Stomach (tissue), 9 donors: ENCODE measurements around the gene ZBTB43. TPM values are rescaled to one million over a fixed set of nuclear protein-coding genes. Genes with fewer than 3 reads are reported as not detected.
"Not testable (repeated sequence)": the region's sequence is repeated elsewhere in the genome, so short reads cannot be mapped to it uniquely, and the experiment has no call there.

Experiments used
- DNase-seq, 2 donors: peaks; one replicate each; pipeline versions ENCODE4 v3.0.0 to v3.0.0-alpha.2; 2013 to 2019
- H3K27ac ChIP-seq, 5 donors: fragments of 200-600 bp in 4 of 5; sonication (generic) in 4 of 5; one replicate each; pipeline ENCODE4 v1.5.1; 2013 to 2019; ENCODE audit warnings: mild to moderate bottlenecking in 1 of 5, moderate library complexity in 1 of 5
- H3K27me3 ChIP-seq, 3 donors: fragments of 200-600 bp; sonication (generic); one replicate each; pipeline ENCODE4 v1.5.1; 2017 to 2019; ENCODE audit warnings: mixed run types in 1 of 3
- H3K36me3 ChIP-seq, 4 donors: fragments of 200-600 bp; sonication (generic); 1 replicate in 3 of 4; 2 replicates in 1 of 4; pipeline ENCODE4 v1.5.1; 2016 to 2019
- H3K4me1 ChIP-seq, 4 donors: fragments of 200-600 bp; sonication (generic); one replicate each; pipeline ENCODE4 v1.5.1; 2016 to 2019
- H3K4me3 ChIP-seq, 4 donors: fragments of 200-600 bp; sonication (generic) in 3 of 4; one replicate each; pipeline ENCODE4 v1.5.1; 2016 to 2019; ENCODE audit warnings: mild to moderate bottlenecking in 1 of 4
- H3K9me3 ChIP-seq, 4 donors: fragments of 200-600 bp; sonication (generic); one replicate each; pipeline ENCODE4 v1.5.1; 2016 to 2019
- CTCF ChIP-seq, 7 experiments: fragments of 450-650 bp in 4 of 7; fragments of 200-600 bp in 3 of 7; sonication (generic) in 3 of 7; IDR thresholded peaks; one replicate each; pipeline ENCODE4 v1.5.1; 2016 to 2019; ENCODE audit warnings: antibody characterized with exemption in 7 of 7, control low read depth in 2 of 7, mild to moderate bottlenecking in 1 of 7
- EP300 ChIP-seq: sonication (generic); formaldehyde crosslinking; IDR thresholded peaks from one replicate; pipeline ENCODE4 v1.6.1; 2017; ENCODE audit warnings: antibody characterized with exemption
- POLR2A ChIP-seq, 4 donors: fragments of 450-650 bp; IDR thresholded peaks; one replicate each; pipeline ENCODE4 v1.6.1; 2016; ENCODE audit warnings: antibody characterized with exemption in 4 of 4, control low read depth in 2 of 4, mild to moderate bottlenecking in 1 of 4, moderate library complexity in 1 of 4
- POLR2AphosphoS5 ChIP-seq, 3 donors: sonication (generic); formaldehyde crosslinking; IDR thresholded peaks; one replicate each; pipeline ENCODE4 v1.6.1; 2016; ENCODE audit warnings: antibody characterized with exemption in 3 of 3
- WGBS, 5 donors: extraction: QIAGEN DNeasy Blood & Tissue Kit in 3 of 5; methylation state at CpG; one replicate each; pipeline versions ENCODE4 v1.1.5 to v1.1.7; 2013 to 2018; 5-methylcytosine and 5-hydroxymethylcytosine counted together
- intact Hi-C: fragments of 100-400 bp; cut with DNase I; formaldehyde crosslinking; loops from one replicate; pipeline ENCODE4 v1.15.1; 2023; ENCODE audit warnings: low total_unique reads
- polyA plus RNA-seq, 3 donors: library from polyadenylated mRNA; stranded (reverse); fragments of 200-250 nt; gene quantifications; one replicate each; pipeline ENCODE4 v1.2.3, GENCODE V29; 2013
- total RNA-seq, 5 donors: library from RNA; depleted of rRNA; stranded (reverse); fragments of >200 nt; gene quantifications; one replicate each; pipeline versions ENCODE4 v1.1.0 to v1.2.3, GENCODE V29; 2014 to 2016
- donor health status: healthy with polysubstance abuse.
- donor health status: Bipolar disorder and iron deficiency.
- donor health status: healthy.

The ZBTB43 gene
- total and polyA plus RNA-seq, 8 donors = 1.8 to 114 (median 6.6) TPM

- H3K4me3 ChIP-seq = no peak overlapping the region
- H3K4me1 ChIP-seq = no peaks in the 10 kb centered on the region
- no peaks in the 10 kb centered on the region for H3K36me3 ChIP-seq
- no peak overlapping the region for H3K27ac ChIP-seq
- TF ChIP-seq POLR2AphosphoS5 (IDR thresholded peaks at IDR 0.05) = no peak
- no peak for TF ChIP-seq POLR2A (IDR thresholded peaks at IDR 0.05)
- TF ChIP-seq EP300 = no peak
- TF ChIP-seq CTCF (IDR thresholded peaks at IDR 0.05) = no peak
- intact Hi-C loops = no loop called here
- WGBS, 5 donors = 53 to 63% (median 59%) methylated on average over 14 of the region's 14 CpGs
- no peak for DNase-seq
- H3K27me3 ChIP-seq = peaks cover 0 to 51% (median 19%) of the 10 kb centered on the region in 3 donors
- peaks cover 0 to 8% (median 5%) of the 10 kb centered on the region in 4 donors for H3K9me3 ChIP-seq
Observed at GRCh38 chr9:126773004-126773607, 31.7 kb upstream of the ZBTB43 start.

- WGBS, 5 donors = 84 to 89% (median 87%) methylated on average over 5 of the region's 5 CpGs
- intact Hi-C loops = no loop called here
- peaks cover 0 to 79% (median 23%) of the 10 kb centered on the region in 3 donors for H3K27me3 ChIP-seq
Observed at GRCh38 chr9:126775926-126776325, 28.9 kb upstream of the ZBTB43 start.

GRCh38 chr9:126777733-126778132 lies 27.1 kb upstream of the ZBTB43 start:
- Histone ChIP-seq H3K4me3 (no peak overlapping the region), H3K36me3 (no peaks in the 10 kb centered on the region), H3K27me3 (peaks cover 0 to 88% (median 26%) of the 10 kb centered on the region in 3 donors), H3K4me1 (peaks cover 0 to 7% (median 6%) of the 10 kb centered on the region in 4 donors), H3K27ac (no peak overlapping the region), H3K9me3 (no peaks in the 10 kb centered on the region)
- intact Hi-C loops = no loop called here
- DNase-seq = no peak
- 13 to 27% (median 20%) methylated on average over 2 to 6 of the region's 6 CpGs for WGBS, 5 donors
- TF ChIP-seq POLR2A (IDR thresholded peaks at IDR 0.05) = no peak
- no peak for TF ChIP-seq POLR2AphosphoS5 (IDR thresholded peaks at IDR 0.05)
- no peak for TF ChIP-seq CTCF (IDR thresholded peaks at IDR 0.05)

More at GRCh38 chr9:126775926-126776325, 28.9 kb upstream of the ZBTB43 start:
- Histone ChIP-seq H3K4me1 (no peaks in the 10 kb centered on the region), H3K9me3 (no peaks in the 10 kb centered on the region), H3K36me3 (no peaks in the 10 kb centered on the region), H3K4me3 (no peak overlapping the region), H3K27ac (no peak overlapping the region)
- TF ChIP-seq EP300 (no peak), POLR2AphosphoS5 (IDR thresholded peaks at IDR 0.05) (no peak), POLR2A (IDR thresholded peaks at IDR 0.05) (no peak), CTCF (IDR thresholded peaks at IDR 0.05) (no peak)
- DNase-seq = no peak

- peaks cover 0 to 88% (median 22%) of the 10 kb centered on the region in 3 donors for H3K27me3 ChIP-seq
- H3K4me1 ChIP-seq = peaks cover 0 to 7% (median 6%) of the 10 kb centered on the region in 4 donors
- no peaks in the 10 kb centered on the region for H3K9me3 ChIP-seq
- no peak overlapping the region for H3K27ac ChIP-seq
- no peaks in the 10 kb centered on the region for H3K36me3 ChIP-seq
- no peak overlapping the region for H3K4me3 ChIP-seq
- no peak for DNase-seq
- intact Hi-C loops = no loop called here
- 48 to 74% (median 61%) methylated on average over 7 to 8 of the region's 8 CpGs for WGBS, 5 donors
- TF ChIP-seq POLR2AphosphoS5 (IDR thresholded peaks at IDR 0.05) = no peak
- no peak for TF ChIP-seq EP300
- TF ChIP-seq POLR2A (IDR thresholded peaks at IDR 0.05) = no peak
- TF ChIP-seq CTCF (IDR thresholded peaks at IDR 0.05) = no peak
Observed at GRCh38 chr9:126778141-126778540, 26.7 kb upstream of the ZBTB43 start.

- H3K4me3 ChIP-seq, intact Hi-C loops, H3K9me3 ChIP-seq, DNase-seq, H3K36me3 ChIP-seq, H3K4me1 ChIP-seq, H3K27ac ChIP-seq: not testable (repeated sequence)
- H3K27me3 ChIP-seq = peaks cover 0 to 89% (median 19%) of the 10 kb centered on the region in 3 donors
- WGBS, 5 donors = 81 to 94% (median 89%) methylated on average over 5 of the region's 5 CpGs
Observed at GRCh38 chr9:126778696-126779095, 26.1 kb upstream of the ZBTB43 start.
